Lower lobe of right lung (tissue), 2 donors: ENCODE results near the gene YWHAE. TPM values are rescaled to one million over a fixed set of nuclear protein-coding genes. Genes with fewer than 3 reads are reported as not detected.
A peak's percentile ranks its signal among the peaks of the same experiment; 100 is the strongest.

Experiments
- ATAC-seq, 2 donors: fragments of 200-7000 bp; cut with Tn5 transposase; one replicate each; pipeline ENCODE4 v1.9.1; 2020 to 2022; ENCODE audit warnings: mild to moderate bottlenecking in 2 of 2, moderate library complexity in 2 of 2
- DNase-seq: peaks from one replicate; pipeline ENCODE4 v3.0.0-alpha.2; 2020
- H3K27ac ChIP-seq: fragments of 200-600 bp; one replicate; pipeline ENCODE4 v1.8.0; 2022
- H3K27me3 ChIP-seq: fragments of 200-600 bp; one replicate; pipeline ENCODE4 v1.8.0; 2022; ENCODE audit warnings: low read depth
- H3K36me3 ChIP-seq: fragments of 200-600 bp; one replicate; pipeline ENCODE4 v1.8.0; 2022; ENCODE audit warnings: mild to moderate bottlenecking
- H3K4me1 ChIP-seq: fragments of 200-600 bp; one replicate; pipeline ENCODE4 v1.8.0; 2022
- H3K4me3 ChIP-seq: fragments of 200-600 bp; one replicate; pipeline ENCODE4 v1.8.0; 2022; ENCODE audit warnings: mild to moderate bottlenecking
- H3K9me3 ChIP-seq: fragments of 200-600 bp; one replicate; pipeline ENCODE4 v1.8.0; 2022
- CTCF ChIP-seq: fragments of 200-600 bp; IDR thresholded peaks from one replicate; pipeline ENCODE4 v1.8.0; 2022; ENCODE audit warnings: antibody characterized with exemption, mild to moderate bottlenecking
- intact Hi-C: fragments of 100-400 bp; cut with DNase I; formaldehyde crosslinking; loops from one replicate; pipeline ENCODE4 v1.11.0; 2022
- total RNA-seq: library from RNA; stranded (reverse); fragmentation: NEBNext Ultra II Directional; extraction: Animal tissue kit (Norgen Biotek cat#: 25700); gene quantifications from one replicate; pipeline ENCODE4 v1.2.1, GENCODE V29; 2021
- donor health status: DM: no; HTN: yes; CAD: no; lungs with severe emphysema.

Gene YWHAE
- total RNA-seq, 1 donor from 2014 or later, result 383 TPM

GRCh38 chr17:1442187-1442586 lies 42.2 kb upstream of the YWHAE start:
- no peaks in the 10 kb centered on the region for H3K9me3 ChIP-seq
- TF ChIP-seq CTCF, result no peak
- peaks cover 28% of the 10 kb centered on the region for H3K4me1 ChIP-seq
- ATAC-seq, result no peak
- no peak overlapping the region for H3K27ac ChIP-seq
- H3K4me3 ChIP-seq, result no peak overlapping the region
- no peaks in the 10 kb centered on the region for H3K27me3 ChIP-seq
- peaks cover 5% of the 10 kb centered on the region for H3K36me3 ChIP-seq
- intact Hi-C loops, result no loop called here
- DNase-seq, result no peak

GRCh38 chr17:1440921-1441320 lies 40.9 kb upstream of the YWHAE start:
- Histone ChIP-seq H3K36me3 (peaks cover 15% of the 10 kb centered on the region), H3K27me3 (no peaks in the 10 kb centered on the region), H3K27ac (no peak overlapping the region), H3K4me3 (no peak overlapping the region), H3K4me1 (peaks cover 17% of the 10 kb centered on the region), H3K9me3 (no peaks in the 10 kb centered on the region)
- DNase-seq, result no peak
- intact Hi-C loops, result no loop called here
- no peak for TF ChIP-seq CTCF
- ATAC-seq, result no peak

GRCh38 chr17:1438593-1439083 lies 38.6 kb upstream of the YWHAE start:
- H3K27ac ChIP-seq, result peak overlapping the region; percentile 31
- H3K36me3 ChIP-seq, result peaks cover 34% of the 10 kb centered on the region
- peaks cover 9% of the 10 kb centered on the region for H3K4me1 ChIP-seq
- no peak for DNase-seq
- no peaks in the 10 kb centered on the region for H3K27me3 ChIP-seq
- TF ChIP-seq CTCF, result no peak
- intact Hi-C loops, result no loop called here
- peak in 1 of 2 donors; percentile 59 for ATAC-seq
- no peaks in the 10 kb centered on the region for H3K9me3 ChIP-seq
- no peak overlapping the region for H3K4me3 ChIP-seq

GRCh38 chr17:1435326-1435725 lies 35.3 kb upstream of the YWHAE start:
- H3K4me1 ChIP-seq, result peaks cover 21% of the 10 kb centered on the region
- no peaks in the 10 kb centered on the region for H3K9me3 ChIP-seq
- ATAC-seq (no peak), DNase-seq (no peak)
- H3K4me3 ChIP-seq, result no peak overlapping the region
- H3K36me3 ChIP-seq, result peaks cover 40% of the 10 kb centered on the region
- H3K27ac ChIP-seq, result no peak overlapping the region
- H3K27me3 ChIP-seq, result no peaks in the 10 kb centered on the region
- TF ChIP-seq CTCF, result no peak
- intact Hi-C loops, result no loop called here

GRCh38 chr17:1434150-1434549 lies 34.1 kb upstream of the YWHAE start:
- ATAC-seq (no peak), DNase-seq (no peak)
- Histone ChIP-seq H3K36me3 (peaks cover 50% of the 10 kb centered on the region), H3K9me3 (no peaks in the 10 kb centered on the region), H3K27me3 (no peaks in the 10 kb centered on the region), H3K27ac (no peak overlapping the region), H3K4me3 (no peak overlapping the region), H3K4me1 (peaks cover 16% of the 10 kb centered on the region)
- no peak for TF ChIP-seq CTCF
- intact Hi-C loops, result no loop called here
